Lung microvascular endothelial cell (primary cell): ENCODE measurements around the gene ZFYVE19. TPM values are rescaled to one million over a fixed set of nuclear protein-coding genes. Genes with fewer than 3 reads are reported as not detected.

ENCODE experiments used
- DNase-seq, 2 donors: peaks; one replicate each; pipeline versions ENCODE4 v3.0.0 to v3.0.0-alpha.2; 2010; ENCODE audit warnings: low read depth in 2 of 2
- total RNA-seq: library from RNA; depleted of rRNA; stranded (reverse); fragments of >200 nt; gene quantifications from 2 replicates; pipeline ENCODE4 v1.2.1, GENCODE V29; 2014

Gene ZFYVE19
- total RNA-seq, 1 donor from 2014 or later = 21.4 TPM

GRCh38 chr15:40815042-40815698 lies 8.3 kb downstream of the ZFYVE19 start:
- DNase-seq = no peak

GRCh38 chr15:40819048-40819447 lies 12.2 kb downstream of the ZFYVE19 start:
- no peak for DNase-seq

DNA sequence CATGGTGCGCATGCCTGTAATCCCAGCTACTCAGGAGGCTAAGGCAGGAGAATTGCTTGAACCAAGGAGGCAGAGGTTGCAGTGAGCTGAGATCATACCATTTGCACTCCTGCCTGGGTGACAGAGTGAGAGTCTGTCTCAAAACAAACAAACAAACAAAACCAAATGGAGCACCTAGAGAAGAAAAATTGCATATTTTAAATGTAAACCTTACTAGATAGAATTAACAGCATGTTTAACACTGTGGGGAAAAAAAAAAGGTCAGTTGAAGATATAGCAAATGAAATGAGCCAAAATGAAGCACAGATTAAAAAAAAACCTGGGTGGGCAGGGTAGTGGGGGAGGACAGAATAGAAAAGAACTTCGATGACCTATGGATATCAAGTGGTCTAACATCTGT lies 14.3 kb downstream of the ZFYVE19 start:
- no peak for DNase-seq

DNA sequence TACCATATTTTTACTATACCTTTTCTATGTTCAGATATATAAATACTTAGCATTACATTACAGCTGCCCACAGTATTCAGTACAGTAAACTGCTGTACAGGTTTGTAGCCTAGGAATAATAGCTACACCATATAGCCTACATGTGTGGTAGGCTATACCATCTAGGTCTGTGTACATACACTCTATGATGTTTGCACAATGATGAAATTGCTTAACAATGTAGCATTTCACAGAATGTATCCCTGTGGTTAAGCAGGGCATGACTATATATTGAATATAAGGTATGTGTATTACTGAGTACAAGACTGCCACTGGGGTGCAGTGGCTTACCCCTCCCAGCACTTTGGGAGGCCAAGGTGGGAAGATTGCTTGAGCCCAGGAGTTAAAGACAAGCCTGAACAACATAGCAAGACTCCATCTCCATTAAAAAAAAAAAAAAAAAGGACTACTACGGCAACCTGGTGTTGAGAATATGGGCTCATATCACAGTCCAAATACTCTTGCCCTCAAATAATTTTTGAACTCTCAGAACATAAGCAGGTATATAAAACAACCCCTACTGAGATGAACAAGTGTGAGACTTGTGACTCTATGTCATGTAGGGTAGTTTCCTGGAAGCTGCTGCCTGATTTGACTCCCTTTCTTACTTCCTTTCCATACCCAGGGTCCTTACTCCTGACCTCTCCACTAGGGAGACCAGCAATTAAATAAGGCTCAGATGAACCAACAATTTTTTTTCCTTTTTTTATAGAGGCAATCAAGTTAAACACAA lies 16.9 kb downstream of the ZFYVE19 start:
- DNase-seq = no peak

DNA sequence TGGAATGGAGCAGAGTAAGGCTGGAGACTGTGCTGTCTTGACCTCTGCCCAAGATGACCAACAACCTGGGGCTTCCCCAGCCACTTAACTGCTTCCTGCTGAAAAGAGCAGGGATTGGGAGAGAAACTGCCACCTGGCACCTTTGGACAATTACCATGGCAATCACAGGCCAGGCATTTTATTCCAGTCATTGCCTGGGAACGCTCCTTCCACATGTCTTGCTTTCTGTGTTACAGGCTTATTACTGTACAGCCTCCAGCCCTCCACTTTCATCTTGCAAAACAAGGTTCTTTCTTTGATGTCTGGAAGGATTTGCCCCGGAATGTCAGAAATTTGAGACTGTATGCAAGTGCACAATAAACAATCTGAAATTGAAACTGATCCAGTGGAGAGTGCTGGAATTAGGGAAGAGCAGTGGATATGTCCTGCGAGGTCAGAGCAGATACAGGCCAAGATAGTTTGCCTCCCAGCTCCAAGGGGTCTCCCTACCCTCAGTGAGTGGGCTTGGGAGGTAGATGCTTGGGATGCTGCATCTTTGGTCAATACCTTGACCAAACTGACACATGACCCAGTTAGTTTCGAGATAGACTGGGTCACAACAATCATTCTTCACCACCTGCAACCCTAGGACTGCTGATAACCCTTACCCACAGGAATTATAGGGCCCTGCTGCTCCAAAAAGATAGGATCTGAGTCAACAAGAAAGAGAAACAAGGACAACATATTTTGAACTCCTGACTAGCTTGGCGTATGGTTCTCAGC lies 19.0 kb downstream of the ZFYVE19 start:
- peak in 1 of 2 donors; percentile 18 for DNase-seq

- DNase-seq = no peak
Measured at GRCh38 chr15:40826423-40827075, 19.7 kb downstream of the ZFYVE19 start.

- DNase-seq = no peak
Measured at GRCh38 chr15:40828447-40829036, 21.7 kb downstream of the ZFYVE19 start, which contains the start of gene PPP1R14D. PPP1R14D (minus strand) TSS chr15:40828708; CDS start chr15:40828641, 67 bp downstream.

DNA sequence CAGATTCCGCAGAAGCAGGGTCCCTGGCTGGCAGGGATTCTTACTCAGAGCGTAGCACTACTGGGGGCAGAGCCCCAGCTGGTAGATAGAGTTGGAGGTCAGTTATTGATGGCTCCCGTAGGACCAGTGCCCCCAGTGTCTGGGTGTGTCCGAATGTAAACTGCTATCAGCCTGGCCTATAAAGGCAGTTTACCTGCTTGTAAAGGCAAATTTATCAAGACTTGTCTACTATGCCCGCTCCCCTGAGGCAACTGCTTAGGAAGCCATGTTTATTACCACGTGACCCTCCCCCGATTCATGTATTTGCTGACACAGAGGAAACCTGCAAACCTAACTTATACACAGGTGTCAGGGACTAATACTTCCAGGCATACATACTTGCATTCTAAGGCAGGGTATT lies 22.2 kb downstream of the ZFYVE19 start:
- no peak for DNase-seq

- no peak for DNase-seq
Measured at GRCh38 chr15:40830884-40831283, 24.0 kb downstream of the ZFYVE19 start.

DNA sequence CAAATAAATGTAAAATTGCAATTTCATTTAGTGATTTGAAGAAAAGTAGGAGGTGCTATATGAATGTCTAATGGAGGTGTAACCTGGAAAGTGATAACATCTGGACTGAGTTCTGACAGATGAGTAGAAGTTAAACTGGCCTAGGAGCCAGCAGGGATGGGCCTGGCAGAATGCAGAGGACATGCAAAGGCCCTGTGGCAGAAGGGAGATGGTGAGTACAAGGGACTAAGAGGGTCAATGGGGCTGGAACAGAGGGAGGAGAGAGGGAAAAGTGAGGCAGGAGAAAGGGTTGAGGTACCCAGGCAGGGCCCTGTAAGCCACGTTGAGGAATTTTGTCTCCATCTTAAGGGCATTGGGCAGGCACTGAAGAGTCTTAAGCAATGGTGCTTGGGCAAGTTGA lies 25.0 kb downstream of the ZFYVE19 start:
- DNase-seq = no peak

GRCh38 chr15:40832903-40833302 lies 26.0 kb downstream of the ZFYVE19 start:
- no peak for DNase-seq

DNA sequence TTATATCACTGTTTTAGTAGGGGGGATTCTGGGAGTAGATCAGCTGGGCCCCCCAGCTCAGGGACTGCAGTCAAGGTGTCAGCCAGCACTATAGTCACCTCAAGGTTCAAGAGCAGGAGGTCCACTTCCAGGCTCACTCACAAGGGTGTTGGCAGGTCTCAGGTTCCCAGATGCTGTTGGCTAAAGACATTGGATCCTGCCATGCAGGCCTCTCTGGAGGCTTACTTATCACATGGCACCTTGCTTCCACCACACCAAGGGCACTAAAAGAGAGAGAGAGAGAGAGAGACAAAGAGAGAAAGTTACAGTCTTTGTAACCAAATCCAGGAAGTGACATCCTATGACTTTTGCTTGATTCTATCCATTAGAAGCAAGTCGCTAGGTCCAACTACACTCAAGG lies 29.1 kb downstream of the ZFYVE19 start:
- no peak for DNase-seq

- DNase-seq = no peak
Measured at GRCh38 chr15:40838756-40839155, 31.9 kb downstream of the ZFYVE19 start.

DNA sequence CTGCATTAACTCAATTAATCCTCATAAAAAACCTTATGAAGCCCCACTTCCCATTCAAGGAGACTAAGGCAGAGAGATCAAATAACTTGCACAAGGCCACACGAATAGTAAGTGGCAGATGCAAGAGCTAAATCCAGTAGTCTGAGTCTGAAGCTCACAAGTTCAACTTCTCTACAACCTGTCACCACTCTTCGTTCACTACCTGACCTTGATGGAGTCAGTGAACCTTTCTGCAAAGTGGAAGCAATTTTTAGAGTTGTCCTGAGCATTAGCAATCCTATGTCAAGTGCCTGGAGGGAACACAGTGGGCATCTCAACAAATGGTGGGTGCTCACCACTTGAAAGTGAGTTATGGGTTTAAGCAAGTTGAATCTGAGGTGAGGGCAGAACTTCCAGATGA lies 34.9 kb downstream of the ZFYVE19 start:
- DNase-seq = no peak

DNA sequence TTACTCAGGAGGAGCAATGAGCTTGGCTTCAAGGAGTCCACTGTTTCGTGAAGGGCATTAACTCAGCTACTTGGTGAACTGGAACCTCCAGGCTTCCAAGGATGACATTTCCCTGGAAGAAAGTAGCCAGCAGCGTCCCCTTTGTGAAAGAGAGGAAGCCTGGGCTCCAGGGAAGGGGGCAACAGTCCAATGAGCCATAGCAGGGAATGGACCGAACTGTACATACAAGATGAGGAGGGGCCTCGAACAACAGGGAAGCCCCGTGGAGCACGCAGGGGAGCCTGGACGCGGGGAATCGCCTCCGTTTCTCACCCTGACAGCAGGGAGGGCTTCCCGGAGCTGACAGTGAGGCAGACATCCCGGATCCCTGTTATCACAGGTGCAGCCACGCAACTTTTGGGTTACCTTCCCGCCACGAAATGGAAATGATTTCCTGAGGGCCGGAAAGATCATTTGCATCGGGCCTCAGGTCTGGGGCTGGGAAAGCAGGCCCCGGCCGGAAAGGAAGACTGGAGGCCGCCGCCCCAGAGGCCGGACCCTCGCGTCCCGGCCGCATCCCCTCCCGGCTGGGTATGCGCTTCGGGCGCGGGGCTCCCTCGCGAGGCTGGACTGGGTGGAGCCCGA lies 36.5 kb downstream of the ZFYVE19 start:
- no peak for DNase-seq

DNA sequence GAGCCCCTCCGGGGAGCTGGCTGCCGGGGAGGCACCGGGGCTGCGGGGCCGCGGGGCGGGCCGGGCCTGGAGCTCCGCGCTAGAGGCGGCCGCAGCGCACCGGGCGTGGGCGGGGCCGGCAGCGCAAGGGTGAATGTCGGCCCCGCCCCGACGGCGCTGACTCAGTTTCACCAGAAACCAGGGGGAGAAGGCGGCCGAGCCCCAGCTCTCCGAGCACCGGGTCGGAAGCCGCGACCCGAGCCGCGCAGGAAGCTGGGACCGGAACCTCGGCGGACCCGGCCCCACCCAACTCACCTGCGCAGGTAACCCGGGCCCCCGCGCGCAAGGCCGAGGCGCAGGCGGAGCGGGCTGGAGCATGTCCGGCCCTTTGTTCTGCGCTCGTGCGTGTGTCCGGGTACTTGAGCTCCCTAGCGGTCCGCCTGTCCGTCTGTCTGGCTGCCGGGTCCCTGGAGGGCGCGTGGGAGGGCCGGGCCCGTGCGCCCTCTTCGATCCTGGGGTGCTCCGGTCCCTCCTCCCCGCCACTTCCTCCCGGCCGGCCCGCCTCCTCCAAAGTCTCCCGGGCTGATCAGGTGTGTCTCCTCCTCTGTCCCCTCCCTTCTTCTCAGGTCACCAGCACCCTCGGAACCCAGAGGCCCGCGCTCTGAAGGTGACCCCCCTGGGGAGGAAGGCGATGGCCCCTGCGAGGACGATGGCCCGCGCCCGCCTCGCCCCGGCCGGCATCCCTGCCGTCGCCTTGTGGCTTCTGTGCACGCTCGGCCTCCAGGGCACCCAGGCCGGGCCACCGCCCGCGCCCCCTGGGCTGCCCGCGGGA lies 37.2 kb downstream of the ZFYVE19 start, which contains the start of gene SPINT1:
Gene SPINT1, plus strand, starts transcription at position 164 of the 811 bp plus-strand sequence. Its CDS starts 507 bp downstream, at position 671.
- no peak for DNase-seq

DNA sequence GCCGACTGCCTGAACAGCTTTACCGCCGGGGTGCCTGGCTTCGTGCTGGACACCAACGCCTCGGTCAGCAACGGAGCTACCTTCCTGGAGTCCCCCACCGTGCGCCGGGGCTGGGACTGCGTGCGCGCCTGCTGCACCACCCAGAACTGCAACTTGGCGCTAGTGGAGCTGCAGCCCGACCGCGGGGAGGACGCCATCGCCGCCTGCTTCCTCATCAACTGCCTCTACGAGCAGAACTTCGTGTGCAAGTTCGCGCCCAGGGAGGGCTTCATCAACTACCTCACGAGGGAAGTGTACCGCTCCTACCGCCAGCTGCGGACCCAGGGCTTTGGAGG lies 37.8 kb downstream of the ZFYVE19 start:
- DNase-seq = peak in 1 of 2 donors; percentile 34

DNA sequence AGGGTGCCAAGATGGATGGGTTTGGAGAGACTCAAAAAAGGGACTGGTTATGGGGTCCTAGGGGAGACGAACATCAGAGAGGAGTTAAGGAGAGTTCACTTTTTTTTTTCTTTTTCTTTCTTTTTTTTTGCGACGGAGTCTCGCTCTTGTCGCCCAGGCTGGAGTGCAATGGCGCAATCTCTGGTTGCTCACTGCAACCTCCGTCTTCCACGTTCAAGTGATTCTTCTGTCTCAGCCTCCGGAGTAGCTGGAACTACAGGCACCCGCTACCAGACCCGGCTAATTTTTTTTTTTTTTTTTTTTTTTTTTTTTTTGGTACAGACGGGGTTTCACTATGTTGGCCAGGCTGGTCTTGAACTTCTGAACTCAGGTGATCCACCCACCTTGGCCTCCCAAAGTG lies 38.1 kb downstream of the ZFYVE19 start:
- no peak for DNase-seq

DNA sequence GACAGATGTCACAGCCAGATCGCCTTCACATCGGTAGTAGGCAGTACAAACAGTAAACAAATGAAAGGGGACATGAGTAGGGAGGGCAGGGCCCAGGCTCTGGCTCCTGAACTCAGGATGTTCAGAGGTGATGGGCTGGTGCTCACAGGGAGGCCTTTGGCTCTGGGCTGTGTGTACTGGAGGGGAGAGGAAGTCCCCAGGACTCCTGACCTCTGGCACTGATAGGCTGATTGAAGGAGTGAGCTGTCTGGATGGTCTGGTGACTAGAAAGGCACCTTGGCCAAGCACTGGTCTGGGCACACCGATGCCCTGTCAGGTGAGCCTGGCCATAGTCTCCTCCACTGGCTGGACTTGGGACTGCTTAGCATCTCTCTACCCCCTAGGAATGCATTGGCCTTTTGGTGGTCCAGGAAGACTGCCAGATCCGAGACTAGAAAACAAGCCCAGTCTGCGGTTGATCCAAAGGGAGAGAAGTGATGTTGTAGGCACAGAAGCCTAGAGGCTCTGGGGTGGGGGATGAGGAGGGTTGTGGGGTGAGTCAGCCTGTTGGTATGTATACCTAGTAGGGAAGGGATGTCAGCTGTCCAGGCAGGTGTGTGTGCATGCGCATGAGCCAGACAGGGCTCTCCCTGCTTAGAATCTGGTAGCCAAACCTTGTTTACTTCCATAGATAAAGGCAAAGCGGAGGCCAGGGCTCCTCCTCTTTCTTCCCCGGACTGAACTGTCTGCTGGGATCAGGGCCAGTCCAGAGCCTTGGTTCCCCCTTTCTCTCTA lies 38.8 kb downstream of the ZFYVE19 start:
- no peak for DNase-seq
